Lung microvascular endothelial cell (primary cell): ENCODE data around the gene FAM174C. TPM values are rescaled to one million over a fixed set of nuclear protein-coding genes. Genes with fewer than 3 reads are reported as not detected.
"Not testable (repeated sequence)": the region's sequence is repeated elsewhere in the genome, so short reads cannot be mapped to it uniquely, and the experiment has no call there.

Source experiments
- DNase-seq, 2 donors: peaks; one replicate each; pipeline versions ENCODE4 v3.0.0 to v3.0.0-alpha.2; 2010; ENCODE audit warnings: low read depth in 2 of 2
- total RNA-seq: library from RNA; depleted of rRNA; stranded (reverse); fragments of >200 nt; gene quantifications from 2 replicates; pipeline ENCODE4 v1.2.1, GENCODE V29; 2014

FAM174C gene
- total RNA-seq, 1 donor from 2014 or later, result 16.9 TPM

GRCh38 chr19:1317274-1318003 lies 42.1 kb downstream of the FAM174C start:
- no peak for DNase-seq

GRCh38 chr19:1318678-1319471 lies 43.5 kb downstream of the FAM174C start:
- DNase-seq, result no peak

GRCh38 chr19:1320282-1320650 lies 44.9 kb downstream of the FAM174C start:
- DNase-seq, result not testable (repeated sequence)

- no peak for DNase-seq
Observed at GRCh38 chr19:1321539-1321938, 46.2 kb downstream of the FAM174C start.

- no peak for DNase-seq
Observed at GRCh38 chr19:1322198-1322981, 47.1 kb downstream of the FAM174C start.

- no peak for DNase-seq
Observed at GRCh38 chr19:1324249-1324805, 49.0 kb downstream of the FAM174C start.

DNA sequence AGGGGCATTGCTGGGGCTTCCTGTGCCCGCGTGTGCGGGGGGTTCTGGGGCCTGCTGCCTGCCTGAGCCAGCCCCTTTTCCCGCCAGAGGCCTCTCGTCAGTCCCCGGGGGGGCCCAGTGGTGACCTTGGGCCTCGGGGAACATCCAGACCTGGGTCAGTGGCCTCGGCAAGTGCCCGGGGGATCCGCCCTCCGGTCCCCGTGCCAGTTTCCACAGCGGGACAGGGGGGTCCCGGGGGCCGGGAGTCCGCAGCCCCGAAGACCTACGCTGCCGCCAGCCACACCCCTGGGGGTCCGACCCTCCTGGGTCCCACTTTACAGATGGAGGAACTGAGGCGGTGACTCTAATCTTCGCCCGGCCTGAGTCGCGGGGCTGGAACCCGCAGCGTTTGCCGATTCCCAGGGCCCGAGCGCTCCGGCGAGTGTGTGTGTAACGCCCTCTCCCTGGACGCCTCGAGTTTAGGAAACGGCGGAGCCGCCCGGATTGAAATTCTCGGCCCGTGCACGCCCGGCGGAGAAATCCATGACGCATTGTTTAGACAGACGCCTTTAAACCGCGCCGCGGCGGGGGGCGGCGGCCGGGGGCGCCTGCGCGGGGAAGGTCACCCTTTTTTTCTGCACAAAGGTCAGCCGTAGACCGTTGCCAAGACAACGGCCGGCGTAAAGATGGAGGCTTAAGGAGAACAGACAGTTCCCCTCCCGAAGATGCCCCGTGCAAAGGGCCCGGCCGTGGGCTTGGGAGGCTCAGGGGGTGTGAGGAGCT lies 49.7 kb downstream of the FAM174C start:
- DNase-seq, result peak; percentile 45 to 55

- DNase-seq, result no peak
Observed at GRCh38 chr19:1325568-1326294, 50.4 kb downstream of the FAM174C start.

GRCh38 chr19:1327125-1327524 lies 51.8 kb downstream of the FAM174C start:
- DNase-seq, result no peak

Other genes with a start within 250 kb of the FAM174C start
- gene CNN2, start 248.9 kb upstream of the FAM174C start, total RNA-seq, result 59.1 and 83.9 TPM in 2 replicates
- gene ABCA7, start 235.4 kb upstream of the FAM174C start, total RNA-seq, result 3.1 and 3.4 TPM in 2 replicates
- gene ARHGAP45, start 208.4 kb upstream of the FAM174C start, total RNA-seq, result 17.7 and 19.6 TPM in 2 replicates
- 50.4 and 63.4 TPM in 2 replicates for gene POLR2E, start 180.2 kb upstream of the FAM174C start, total RNA-seq
- gene GPX4, start 171.5 kb upstream of the FAM174C start, total RNA-seq, result 415 and 423 TPM in 2 replicates
- gene SBNO2, start 101.3 kb upstream of the FAM174C start, total RNA-seq, result 14.8 and 28.2 TPM in 2 replicates
- gene STK11, start 69.8 kb upstream of the FAM174C start, total RNA-seq, result 46.6 and 70.4 TPM in 2 replicates
- gene CBARP, start 37.5 kb upstream of the FAM174C start, total RNA-seq, result 0.65 and 1.2 TPM in 2 replicates
- gene ATP5F1D, start 33.8 kb upstream of the FAM174C start, total RNA-seq, result 15.7 and 16.3 TPM in 2 replicates
- gene MIDN, start 26.9 kb upstream of the FAM174C start, total RNA-seq, result 3.2 and 5.4 TPM in 2 replicates
- 95.4 and 115 TPM in 2 replicates for gene CIRBP, start 6.2 kb upstream of the FAM174C start, total RNA-seq
- under 0.01 TPM in 1 of 2 replicates, not detected in the other for gene EFNA2, start 10.3 kb downstream of the FAM174C start, total RNA-seq
- 64.9 and 110 TPM in 2 replicates for gene NDUFS7, start 108.4 kb downstream of the FAM174C start, total RNA-seq
- gene GAMT, start 126.0 kb downstream of the FAM174C start, total RNA-seq, result 8.3 and 12.6 TPM in 2 replicates
- 46.4 and 48.4 TPM in 2 replicates for gene DAZAP1, start 132.1 kb downstream of the FAM174C start, total RNA-seq
- gene RPS15, start 162.9 kb downstream of the FAM174C start, total RNA-seq, result 338 and 383 TPM in 2 replicates
- gene APC2, start 174.6 kb downstream of the FAM174C start, total RNA-seq, result under 0.01 TPM in 2 replicates
- gene C19orf25, start 203.7 kb downstream of the FAM174C start, total RNA-seq, result 13.5 and 17.5 TPM in 2 replicates
- gene PCSK4, start 214.8 kb downstream of the FAM174C start, total RNA-seq, result 0.44 and 0.60 TPM in 2 replicates
- gene REEP6, start 215.7 kb downstream of the FAM174C start, total RNA-seq, result 0.20 and 0.44 TPM in 2 replicates
- not detected in 2 replicates for gene ADAMTSL5, start 237.5 kb downstream of the FAM174C start, total RNA-seq
- gene PLK5, start 248.5 kb downstream of the FAM174C start, total RNA-seq, result not detected in 2 replicates